H1 (cell line): ENCODE measurements around the gene TRMT13. TPM values are rescaled to one million over a fixed set of nuclear protein-coding genes. Genes with fewer than 3 reads are reported as not detected.

Experiments used
- ATF3 ChIP-seq: IDR thresholded peaks from 2 replicates; pipeline ENCODE4 v1.6.1; 2011; ENCODE audit warnings: low read depth, mild to moderate bottlenecking, low read length; ENCODE audit not compliant: insufficient read depth
- BACH1 ChIP-seq: IDR thresholded peaks from 2 replicates; pipeline ENCODE4 v1.6.1; 2012; ENCODE audit warnings: low read length, improper control_type of control experiment
- BCL11A ChIP-seq, 2 experiments: IDR thresholded peaks; one replicate each; pipeline ENCODE4 v1.6.1; 2011; ENCODE audit warnings: low read depth in 2 of 2, low read length in 2 of 2, mild to moderate bottlenecking in 2 of 2
- CTCF ChIP-seq, 3 experiments: IDR thresholded peaks; 1 replicate in 2 of 3; 2 replicates in 1 of 3; pipeline versions ENCODE4 v1.5.1 to v1.6.1; 2011; ENCODE audit warnings: low read length in 3 of 3, mild to moderate bottlenecking in 3 of 3, inconsistent platforms in 2 of 3, low read depth in 1 of 3, moderate library complexity in 1 of 3; ENCODE audit not compliant: insufficient read depth in 1 of 3; ENCODE audit errors: control extremely low read depth in 1 of 3
- EP300 ChIP-seq, 2 experiments: IDR thresholded peaks; 1 replicate in 1 of 2; 2 replicates in 1 of 2; pipeline ENCODE4 v1.6.1; 2011 to 2012; ENCODE audit warnings: low read depth in 2 of 2, low read length in 2 of 2, mild to moderate bottlenecking in 2 of 2, borderline replicate concordance in 1 of 2, inconsistent platforms in 1 of 2, moderate library complexity in 1 of 2
- FOSL1 ChIP-seq: IDR thresholded peaks from 2 replicates; pipeline ENCODE4 v1.6.1; 2011; ENCODE audit warnings: mild to moderate bottlenecking, low read depth, low read length, moderate library complexity; ENCODE audit not compliant: insufficient read depth
- GTF2F1 ChIP-seq: IDR thresholded peaks from 2 replicates; pipeline ENCODE4 v1.6.1; 2012; ENCODE audit warnings: low read depth, low read length, improper control_type of control experiment, borderline replicate concordance
- HDAC2 ChIP-seq, 2 experiments: fragments of 300-600 bp in 1 of 2; sonication (generic) in 1 of 2; IDR thresholded peaks; 2 replicates each; pipeline ENCODE4 v1.6.1; 2011 to 2012; ENCODE audit warnings: low read depth in 2 of 2, low read length in 2 of 2, mild to moderate bottlenecking in 2 of 2, moderate library complexity in 2 of 2, borderline replicate concordance in 1 of 2, inconsistent platforms in 1 of 2
- JUND ChIP-seq: IDR thresholded peaks from 2 replicates; pipeline ENCODE4 v1.6.1; 2011; ENCODE audit warnings: mild to moderate bottlenecking, improper control_type of control experiment, low read length
- PHF8 ChIP-seq: fragments of 200-600 bp; sonication (generic); conservative IDR thresholded peaks from 2 replicates; pipeline ENCODE4 v1.7.1; 2012; ENCODE audit warnings: low read depth, mild to moderate bottlenecking, inconsistent platforms, low read length, moderate library complexity
- POLR2AphosphoS5 ChIP-seq: IDR thresholded peaks from 2 replicates; pipeline ENCODE4 v1.6.1; 2011; ENCODE audit warnings: low read depth, low read length
- RAD21 ChIP-seq, 2 experiments: IDR thresholded peaks in 1 of 2; conservative IDR thresholded peaks in 1 of 2; 2 replicates each; pipeline ENCODE4 v1.6.1; 2011; ENCODE audit warnings: low read depth in 2 of 2, low read length in 2 of 2, improper control_type of control experiment in 1 of 2, inconsistent platforms in 1 of 2, mild to moderate bottlenecking in 1 of 2, moderate library complexity in 1 of 2
- RBBP5 ChIP-seq: IDR thresholded peaks from 2 replicates; pipeline ENCODE4 v1.7.1; 2012; ENCODE audit warnings: low read depth, mild to moderate bottlenecking, inconsistent platforms, low read length, moderate library complexity, borderline replicate concordance
- SIX5 ChIP-seq: IDR thresholded peaks from 2 replicates; pipeline ENCODE4 v1.6.1; 2011; ENCODE audit warnings: mild to moderate bottlenecking, low read depth, low read length
- TBP ChIP-seq: IDR thresholded peaks from 2 replicates; pipeline ENCODE4 v1.6.1; 2011; ENCODE audit warnings: low read depth, low read length, improper control_type of control experiment
- USF2 ChIP-seq: IDR thresholded peaks from 2 replicates; pipeline ENCODE4 v1.6.1; 2011; ENCODE audit warnings: low read length, improper control_type of control experiment
- YY1 ChIP-seq: IDR thresholded peaks from 2 replicates; pipeline ENCODE4 v1.6.1; 2011; ENCODE audit warnings: low read depth, mild to moderate bottlenecking, low read length
- polyA plus RNA-seq, 7 experiments: library from polyadenylated mRNA; depleted of rRNA in 3 of 7; stranded (reverse) in 5 of 7; unstranded in 2 of 7; fragments of >200 nt in 5 of 7; fragments of 200-250 nt in 2 of 7; gene quantifications; 1 replicate in 5 of 7; 2 replicates in 1 of 7; 4 replicates in 1 of 7; pipeline versions ENCODE4 v1.2.1 to v1.2.3, GENCODE V29; 2011 to 2013; ENCODE audit warnings: missing spikeins in 2 of 7, mixed read lengths in 2 of 7
- total RNA-seq: library from RNA; stranded (reverse); fragmentation: NEBNext Ultra II Directional; extraction: Animal tissue kit (Norgen Biotek cat#: 25700); gene quantifications from 2 replicates; pipeline ENCODE4 v1.2.1, GENCODE V29; 2021

The TRMT13 gene
- total and polyA plus RNA-seq, 2 of the 8 experiments (the other 6 are each of a cell fraction or from before 2014, with no cell fraction given), result 3.6 to 14.8 TPM

- no peak for TF ChIP-seq USF2
- TF ChIP-seq BACH1, result no peak
- TF ChIP-seq ATF3, result no peak
- no peak for TF ChIP-seq CTCF (IDR thresholded peaks at IDR 0.05; ENCODE audit: control extremely low read depth in 1 of 3, insufficient read depth in 1 of 3, low read depth in 1 of 3, low read length in 3 of 3)
- no peak for TF ChIP-seq BCL11A (IDR thresholded peaks at IDR 0.05; ENCODE audit: low read depth in 2 of 2, low read length in 2 of 2)
- TF ChIP-seq RAD21 (IDR thresholded peaks at IDR 0.05 in 1 of 2, conservative IDR thresholded peaks at IDR 0.05 in 1 of 2; ENCODE audit: low read depth in 2 of 2, low read length in 2 of 2), result no peak
- TF ChIP-seq POLR2AphosphoS5, result peak; percentile 64
- peak; percentile 86 to 96; a peak in 3 of 4 replicates for TF ChIP-seq HDAC2 (IDR thresholded peaks at IDR 0.05; ENCODE audit: borderline replicate concordance in 1 of 2, low read depth in 2 of 2, low read length in 2 of 2)
- peak; percentile 13; the same call in 1 of the 2 replicates for TF ChIP-seq JUND
- TF ChIP-seq FOSL1, result no peak
- TF ChIP-seq YY1, result peak; percentile 100
- TF ChIP-seq EP300 (IDR thresholded peaks at IDR 0.05; ENCODE audit: borderline replicate concordance in 1 of 2, low read depth in 2 of 2, low read length in 2 of 2), result peak in 1 of 2 experiments; percentile 58; a peak in 1 of 3 replicates
- TF ChIP-seq RBBP5, result peak; percentile 81; the same call in 1 of the 2 replicates
- TF ChIP-seq PHF8, result peak; percentile 91
- TF ChIP-seq GTF2F1, result no peak
- peak; percentile 60 for TF ChIP-seq SIX5
- TF ChIP-seq TBP, result peak; percentile 67
Measured at GRCh38 chr1:100132566-100133477, at the start of gene TRMT13, which contains the start of gene SASS6 (continued).
